K562 (cell line): ENCODE measurements around the gene RPF1. TPM values are rescaled to one million over a fixed set of nuclear protein-coding genes. Genes with fewer than 3 reads are reported as not detected.
A peak's percentile ranks its signal among the peaks of the same experiment; 100 is the strongest.

ENCODE experiments used
- BRF1 ChIP-seq: IDR thresholded peaks from 3 replicates; pipeline ENCODE4 v1.6.1; 2011; ENCODE audit warnings: borderline replicate concordance, mild to moderate bottlenecking; ENCODE audit not compliant: insufficient read length; ENCODE audit errors: extremely low read depth
- CBX5 ChIP-seq: IDR thresholded peaks from 2 replicates; pipeline ENCODE4 v1.6.1; 2014; ENCODE audit warnings: low read depth, borderline replicate concordance
- CCNT2 ChIP-seq: IDR thresholded peaks from 2 replicates; pipeline ENCODE4 v1.6.1; 2011; ENCODE audit warnings: borderline replicate concordance, low read depth, mild to moderate bottlenecking, moderate library complexity, mixed read lengths, low read length; ENCODE audit not compliant: insufficient read length; ENCODE audit errors: extremely low read depth
- HDGF ChIP-seq: fragments of 450-650 bp; IDR thresholded peaks from 2 replicates; pipeline ENCODE4 v1.6.1; 2016
- HMGXB4 ChIP-seq: sonication (generic); formaldehyde crosslinking; IDR thresholded peaks from 2 replicates; pipeline ENCODE4 v1.8.1; 2023; ENCODE audit warnings: mild to moderate bottlenecking, missing genetic modification reagents
- IFI16 ChIP-seq: fragments of 250-450 bp; sonication (Bioruptor Pico); IDR thresholded peaks from 2 replicates; pipeline ENCODE4 v2.1.2; 2022; ENCODE audit warnings: mild to moderate bottlenecking, inconsistent platforms
- MCM2 ChIP-seq: fragments of 450-650 bp; IDR thresholded peaks from 2 replicates; pipeline ENCODE4 v1.6.1; 2017; ENCODE audit warnings: low read depth, mild to moderate bottlenecking
- MYNN ChIP-seq, 2 experiments: sonication (generic); formaldehyde crosslinking in 1 of 2; IDR thresholded peaks; 2 replicates each; pipeline versions ENCODE4 v1.5.0 to v1.6.1; 2016 to 2020; ENCODE audit warnings: antibody characterized with exemption in 1 of 2, missing genetic modification reagents in 1 of 2
- NR1H2 ChIP-seq: sonication (generic); formaldehyde crosslinking; IDR thresholded peaks from 2 replicates; pipeline ENCODE4 v1.4.0; 2020; ENCODE audit warnings: mild to moderate bottlenecking, missing genetic modification reagents
- POLR3A ChIP-seq: IDR thresholded peaks from 2 replicates; pipeline ENCODE4 v1.6.1; 2011; ENCODE audit warnings: borderline replicate concordance, mild to moderate bottlenecking, moderate library complexity; ENCODE audit not compliant: insufficient read length, insufficient read depth; ENCODE audit errors: extremely low read depth
- RBFOX2 ChIP-seq: fragments of 200-400 bp; formaldehyde crosslinking; IDR thresholded peaks from 2 replicates; pipeline ENCODE4 v1.6.1; 2017; ENCODE audit warnings: low read depth, mild to moderate bottlenecking, low read length, moderate library complexity
- RBM15 ChIP-seq: fragments of 200-400 bp; formaldehyde crosslinking; IDR thresholded peaks from 2 replicates; pipeline ENCODE4 v1.6.1; 2018; ENCODE audit warnings: mild to moderate bottlenecking, low read length, moderate library complexity; ENCODE audit not compliant: insufficient read depth
- RHOXF2B ChIP-seq: fragments of 250-450 bp; sonication (Bioruptor Pico); conservative IDR thresholded peaks from 2 replicates; pipeline ENCODE4 v1.5.1; 2021
- ZFP91 ChIP-seq: sonication (generic); formaldehyde crosslinking; IDR thresholded peaks from 2 replicates; pipeline ENCODE4 v1.8.0; 2022; ENCODE audit warnings: mild to moderate bottlenecking, missing genetic modification reagents
- ZNF124 ChIP-seq: sonication (generic); formaldehyde crosslinking; IDR thresholded peaks from 2 replicates; pipeline ENCODE4 v1.8.1; 2022; ENCODE audit warnings: missing genetic modification reagents
- ZNF174 ChIP-seq: fragments of 250-450 bp; sonication (Bioruptor Pico); IDR thresholded peaks from 2 replicates; pipeline ENCODE4 v1.4.0; 2020; ENCODE audit warnings: mild to moderate bottlenecking
- ZNF316 ChIP-seq: fragments of 450-650 bp; IDR thresholded peaks from 2 replicates; pipeline ENCODE4 v1.6.1; 2016
- ZNF395 ChIP-seq: fragments of 200-800 bp; sonication (Bioruptor generic); IDR thresholded peaks from 2 replicates; pipeline ENCODE4 v1.6.1; 2017; ENCODE audit warnings: missing genetic modification characterization, missing compliant biosample characterization
- ZNF830 ChIP-seq: fragments of 250-450 bp; sonication (Bioruptor Pico); IDR thresholded peaks from 2 replicates; pipeline ENCODE4 v1.5.0; 2021; ENCODE audit warnings: mild to moderate bottlenecking
- polyA plus RNA-seq, 8 experiments: library from polyadenylated mRNA; depleted of rRNA in 4 of 8; stranded (reverse) in 5 of 8; unstranded in 3 of 8; fragments of >200 nt; fragmentation: Nextera tagmentation in 2 of 8; fragmentation: Illumina TruSeq in 1 of 8; extraction: Ambion mirVana in 2 of 8; extraction: Trizol in 1 of 8; gene quantifications; 2 replicates each; pipeline versions ENCODE4 v1.2.1 to v1.2.3, GENCODE V29; 2011 to 2014; ENCODE audit warnings: inconsistent platforms in 1 of 8, missing spikeins in 1 of 8
- total RNA-seq, 7 experiments: library from RNA; depleted of rRNA in 6 of 7; stranded (reverse); fragments of >200 nt in 6 of 7; fragmentation: Illumina TruSeq in 2 of 7; extraction: Trizol in 2 of 7; gene quantifications; 2 replicates each; pipeline versions ENCODE4 v1.2.1 to v1.2.3, GENCODE V29; 2011 to 2021; ENCODE audit warnings: low replicate concordance in 1 of 7
- TF ChIP-seq, protein P1 (sequence below): fragments of 450-650 bp; IDR thresholded peaks from 2 replicates; pipeline ENCODE4 v1.6.1; 2014; ENCODE audit warnings: low read depth, mild to moderate bottlenecking, moderate library complexity, borderline replicate concordance
- TF ChIP-seq, protein P2 (sequence below): fragments of 250-450 bp; sonication (Bioruptor Pico); IDR thresholded peaks from 2 replicates; pipeline ENCODE4 v1.8.0; 2021; ENCODE audit warnings: mild to moderate bottlenecking, moderate library complexity

Gene RPF1
- total and polyA plus RNA-seq, 9 of the 15 experiments (the other 6 are each of a cell fraction or from before 2014, with no cell fraction given), result 52.4 to 156 (median 90.2) TPM

- TF ChIP-seq POLR3A, result no peak
- TF ChIP-seq, protein P1, sequence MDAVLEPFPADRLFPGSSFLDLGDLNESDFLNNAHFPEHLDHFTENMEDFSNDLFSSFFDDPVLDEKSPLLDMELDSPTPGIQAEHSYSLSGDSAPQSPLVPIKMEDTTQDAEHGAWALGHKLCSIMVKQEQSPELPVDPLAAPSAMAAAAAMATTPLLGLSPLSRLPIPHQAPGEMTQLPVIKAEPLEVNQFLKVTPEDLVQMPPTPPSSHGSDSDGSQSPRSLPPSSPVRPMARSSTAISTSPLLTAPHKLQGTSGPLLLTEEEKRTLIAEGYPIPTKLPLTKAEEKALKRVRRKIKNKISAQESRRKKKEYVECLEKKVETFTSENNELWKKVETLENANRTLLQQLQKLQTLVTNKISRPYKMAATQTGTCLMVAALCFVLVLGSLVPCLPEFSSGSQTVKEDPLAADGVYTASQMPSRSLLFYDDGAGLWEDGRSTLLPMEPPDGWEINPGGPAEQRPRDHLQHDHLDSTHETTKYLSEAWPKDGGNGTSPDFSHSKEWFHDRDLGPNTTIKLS, result no peak
- TF ChIP-seq CCNT2, result peak; percentile 87
- no peak for TF ChIP-seq ZNF316
- TF ChIP-seq CBX5, result no peak
- no peak for TF ChIP-seq RBM15
- no peak; the same call in 1 of the 2 replicates for TF ChIP-seq RBFOX2
- no peak for TF ChIP-seq BRF1
- TF ChIP-seq IFI16, result no peak
- no peak for TF ChIP-seq MCM2
- no peak for TF ChIP-seq ZFP91 (CRISPR knock-in tag)
- TF ChIP-seq HDGF, result no peak
- TF ChIP-seq NR1H2 (CRISPR knock-in tag), result no peak
- TF ChIP-seq ZNF124 (CRISPR knock-in tag), result no peak
- TF ChIP-seq ZNF174, result no peak
- no peak for TF ChIP-seq HMGXB4 (CRISPR knock-in tag)
- TF ChIP-seq MYNN (IDR thresholded peaks at IDR 0.05), result no peak
- no peak for TF ChIP-seq MYNN (CRISPR knock-in tag; IDR thresholded peaks at IDR 0.05)
- TF ChIP-seq ZNF395 (CRISPR knock-in tag), result peak; percentile 19; the same call in 1 of the 2 replicates
- TF ChIP-seq ZNF830, result no peak
- TF ChIP-seq RHOXF2B, result no peak
- TF ChIP-seq, protein P2, sequence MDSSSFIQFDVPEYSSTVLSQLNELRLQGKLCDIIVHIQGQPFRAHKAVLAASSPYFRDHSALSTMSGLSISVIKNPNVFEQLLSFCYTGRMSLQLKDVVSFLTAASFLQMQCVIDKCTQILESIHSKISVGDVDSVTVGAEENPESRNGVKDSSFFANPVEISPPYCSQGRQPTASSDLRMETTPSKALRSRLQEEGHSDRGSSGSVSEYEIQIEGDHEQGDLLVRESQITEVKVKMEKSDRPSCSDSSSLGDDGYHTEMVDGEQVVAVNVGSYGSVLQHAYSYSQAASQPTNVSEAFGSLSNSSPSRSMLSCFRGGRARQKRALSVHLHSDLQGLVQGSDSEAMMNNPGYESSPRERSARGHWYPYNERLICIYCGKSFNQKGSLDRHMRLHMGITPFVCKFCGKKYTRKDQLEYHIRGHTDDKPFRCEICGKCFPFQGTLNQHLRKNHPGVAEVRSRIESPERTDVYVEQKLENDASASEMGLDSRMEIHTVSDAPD (CRISPR knock-in tag), result no peak
Measured at GRCh38 chr1:84506729-84507453, 27.8 kb downstream of the RPF1 start (continued).
